ENCODE data around the gene RIMS1.

- TF ChIP-seq CTCF (IDR thresholded peaks at IDR 0.05) (no peak), EZH2 (IDR thresholded peaks at IDR 0.05; ENCODE audit: borderline replicate concordance, insufficient read depth, low read depth, low read length, poor library complexity, severe bottlenecking) (no peak)
Measured at GRCh38 chr6:72002415-72002814, 116.1 kb downstream of the RIMS1 start.

All from B cell (primary cell).